ENCODE results near the gene R3HDM2. TPM values are rescaled to one million over a fixed set of nuclear protein-coding genes. Genes with fewer than 3 reads are reported as not detected.

R3HDM2 gene
- total RNA-seq, 6 experiments from 2014 or later, result 33.7 to 39.4 (median 37.9) TPM

- Mint-ChIP-seq H3K4me3 (peak overlapping the region; percentile 53; the same call in 1 of the 2 replicates), H3K27ac (peak overlapping the region; percentile 6; the same call in 1 of the 2 replicates), H3K27me3 (ENCODE audit: insufficient read depth) (no peaks in the 10 kb centered on the region; the same call in none of the 2 replicates), H3K4me1 (ENCODE audit: low read depth) (peaks cover 39% of the 10 kb centered on the region), H3K36me3 (ENCODE audit: low read depth) (peaks cover 14% of the 10 kb centered on the region), H3K9me3 (no peaks in the 10 kb centered on the region)
- TF ChIP-seq CTCF (IDR thresholded peaks at IDR 0.05), result no peak
- DNase-seq, result peak; percentile 20
These were observed 203.3 kb downstream of the R3HDM2 start for GRCh38 chr12:57227315-57228115.

GRCh38 chr12:57226588-57227314, 204.1 kb downstream of the R3HDM2 start:
- H3K4me1 Mint-ChIP-seq (ENCODE audit: low read depth), result peaks cover 39% of the 10 kb centered on the region
- H3K36me3 Mint-ChIP-seq (ENCODE audit: low read depth), result peaks cover 14% of the 10 kb centered on the region
- no peak overlapping the region for H3K27ac Mint-ChIP-seq
- no peak for TF ChIP-seq CTCF (IDR thresholded peaks at IDR 0.05)
- DNase-seq, result no peak
- no peaks in the 10 kb centered on the region for H3K9me3 Mint-ChIP-seq
- H3K4me3 Mint-ChIP-seq, result peak overlapping the region; percentile 53; the same call in 1 of the 2 replicates
- peaks cover 3% of the 10 kb centered on the region for H3K27me3 Mint-ChIP-seq (ENCODE audit: insufficient read depth)

GRCh38 chr12:57225680-57226210, 205.1 kb downstream of the R3HDM2 start:
- DNase-seq, result no peak

GRCh38 chr12:57224973-57225679, 205.7 kb downstream of the R3HDM2 start:
- peak; percentile 68 for TF ChIP-seq CTCF (IDR thresholded peaks at IDR 0.05)
- no peak overlapping the region for H3K27ac Mint-ChIP-seq
- no peak for DNase-seq
- H3K4me1 Mint-ChIP-seq (ENCODE audit: low read depth), result peaks cover 25% of the 10 kb centered on the region
- peaks cover 14% of the 10 kb centered on the region for H3K27me3 Mint-ChIP-seq (ENCODE audit: insufficient read depth)
- no peak overlapping the region for H3K4me3 Mint-ChIP-seq
- peaks cover 6% of the 10 kb centered on the region; the same call in 1 of the 2 replicates for H3K36me3 Mint-ChIP-seq (ENCODE audit: low read depth)
- no peaks in the 10 kb centered on the region for H3K9me3 Mint-ChIP-seq

More at GRCh38 chr12:57225680-57226210, 205.1 kb downstream of the R3HDM2 start:
- peaks cover 10% of the 10 kb centered on the region for H3K27me3 Mint-ChIP-seq (ENCODE audit: insufficient read depth)
- no peaks in the 10 kb centered on the region for H3K9me3 Mint-ChIP-seq
- peaks cover 31% of the 10 kb centered on the region for H3K4me1 Mint-ChIP-seq (ENCODE audit: low read depth)
- TF ChIP-seq CTCF (IDR thresholded peaks at IDR 0.05), result no peak
- peaks cover 12% of the 10 kb centered on the region for H3K36me3 Mint-ChIP-seq (ENCODE audit: low read depth)
- no peak overlapping the region for H3K27ac Mint-ChIP-seq
- no peak overlapping the region for H3K4me3 Mint-ChIP-seq

- H3K27ac Mint-ChIP-seq, result no peak overlapping the region
- TF ChIP-seq CTCF (IDR thresholded peaks at IDR 0.05), result no peak
- H3K36me3 Mint-ChIP-seq (ENCODE audit: low read depth), result no peaks in the 10 kb centered on the region
- peaks cover 22% of the 10 kb centered on the region for H3K4me1 Mint-ChIP-seq (ENCODE audit: low read depth)
- no peak for DNase-seq
- no peak overlapping the region for H3K4me3 Mint-ChIP-seq
- H3K9me3 Mint-ChIP-seq, result no peaks in the 10 kb centered on the region
- peaks cover 14% of the 10 kb centered on the region for H3K27me3 Mint-ChIP-seq (ENCODE audit: insufficient read depth)
These were observed 206.4 kb downstream of the R3HDM2 start for GRCh38 chr12:57224278-57224972.
